ENCODE results near the gene FARS2. TPM values are rescaled to one million over a fixed set of nuclear protein-coding genes. Genes with fewer than 3 reads are reported as not detected.

FARS2 gene
- total and polyA plus RNA-seq, 9 of the 15 experiments (the other 6 are each of a cell fraction or from before 2014, with no cell fraction given): 16.5 to 62.2 (median 27.0) TPM

- no peak for TF ChIP-seq ZNF699 (CRISPR knock-in tag; IDR thresholded peaks at IDR 0.05; ENCODE audit: insufficient replicate concordance)
- no peak for TF ChIP-seq ZBTB34 (CRISPR knock-in tag; IDR thresholded peaks at IDR 0.05)
- TF ChIP-seq DLX4 (CRISPR knock-in tag; IDR thresholded peaks at IDR 0.05): no peak
- no peak for TF ChIP-seq ZZZ3 (IDR thresholded peaks at IDR 0.05)
- Histone ChIP-seq H3K27ac (ENCODE audit: extremely low read depth, low read depth, low read length) (no peak overlapping the region), H3K79me2 (ENCODE audit: control insufficient read depth, insufficient read depth, low read length) (no peaks in the 10 kb centered on the region), H3K27me3 (ENCODE audit: control insufficient read depth in 2 of 2, insufficient read depth in 2 of 2, low read length in 2 of 2) (0 out of 5 replicates have a peak, but pooled peaks cover 0 to 4% of the 10 kb centered on the region in 2 experiments), H3K4me3 (no peak overlapping the region), H4K20me1 (replicated peaks; ENCODE audit: control insufficient read depth, insufficient read depth, low read length) (no peaks in the 10 kb centered on the region), H3K9me3 (replicated peaks; ENCODE audit: control insufficient read depth, insufficient read depth, low read depth, low read length) (no peaks in the 10 kb centered on the region; the same call in 1 of the 2 replicates), H3K9ac (ENCODE audit: insufficient read depth in 1 of 2, low read depth in 2 of 2, low read length in 2 of 2) (no peak overlapping the region), H3K4me2 (ENCODE audit: insufficient read depth, low read length) (no peak overlapping the region), H2AFZ (ENCODE audit: low read depth, low read length) (no peak overlapping the region), H3K4me1 (replicated peaks in 1 of 2; ENCODE audit: control insufficient read depth in 2 of 2, insufficient read depth in 2 of 2, low read length in 2 of 2) (no peaks in the 10 kb centered on the region), H3K9me1 (ENCODE audit: control insufficient read depth, insufficient read depth, low read length) (no peaks in the 10 kb centered on the region), H3K36me3 (ENCODE audit: control insufficient read depth, insufficient read depth, low read length) (no peaks in the 10 kb centered on the region)
- 71% methylated on average over 11 of the region's 11 CpGs for WGBS (ENCODE audit: insufficient coverage, low coverage, missing lambda C conversion rate)
- no TSS peak for BruUV-seq (replicated peaks)
- ATAC-seq (no peak), FAIRE-seq (no peak), DNase-seq (ENCODE audit: extremely low read depth in 1 of 4, low spot score in 3 of 4) (no peak)
- in situ Hi-C loops (cut with MboI): no loop called here
- intact Hi-C loops (cut with micrococcal nuclease): no loop called here
- ChIA-PET POLR2A (no interaction called here), CTCF (ENCODE audit: low intra/inter-chr PET ratio) (no interaction called here)
Observed at GRCh38 chr6:5772408-5773120, 511.3 kb downstream of the FARS2 start.
